Astrocyte (in vitro differentiated cells and primary cell): ENCODE results near the gene SHISA9. TPM values are rescaled to one million over a fixed set of nuclear protein-coding genes. Genes with fewer than 3 reads are reported as not detected.

Experiments
- DNase-seq: peaks from one replicate; pipeline ENCODE4 v3.0.0-alpha.2; 2010; ENCODE audit warnings: low read depth
- FAIRE-seq: peaks from 2 replicates; lab custom pipeline; 2011; peaks lifted over from hg19 to GRCh38; lab: Jason Lieb, UNC
- H2AFZ ChIP-seq: 2 replicates; pipeline ENCODE4 v1.6.0; 2012; ENCODE audit warnings: low read depth, low read length, inconsistent platforms
- H3K27ac ChIP-seq: 2 replicates; pipeline ENCODE4 v1.5.1; 2011; ENCODE audit warnings: low read depth, low read length, inconsistent platforms
- H3K27me3 ChIP-seq: 2 replicates; pipeline ENCODE4 v1.6.0; 2011; ENCODE audit warnings: low read length, inconsistent platforms; ENCODE audit not compliant: insufficient read depth
- H3K36me3 ChIP-seq: 2 replicates; pipeline ENCODE4 v1.5.1; 2011; ENCODE audit warnings: low read length, inconsistent platforms; ENCODE audit not compliant: insufficient read depth
- H3K4me1 ChIP-seq: 2 replicates; pipeline ENCODE4 v1.5.1; 2011; ENCODE audit warnings: low read length, inconsistent platforms; ENCODE audit not compliant: insufficient read depth
- H3K4me2 ChIP-seq: 2 replicates; pipeline ENCODE4 v1.6.0; 2012; ENCODE audit warnings: low read length, inconsistent platforms
- H3K4me3 ChIP-seq: 2 replicates; pipeline ENCODE4 v1.5.1; 2011; ENCODE audit warnings: low read depth, mild to moderate bottlenecking, low read length, inconsistent platforms; ENCODE audit not compliant: insufficient read depth
- H3K79me2 ChIP-seq: 2 replicates; pipeline ENCODE4 v1.6.0; 2012; ENCODE audit warnings: mild to moderate bottlenecking, low read length, inconsistent platforms; ENCODE audit not compliant: insufficient read depth
- H3K9ac ChIP-seq: 2 replicates; pipeline ENCODE4 v1.6.0; 2012; ENCODE audit warnings: mild to moderate bottlenecking, low read length, inconsistent platforms
- H3K9me3 ChIP-seq: 2 replicates; pipeline ENCODE4 v1.5.1; 2012; ENCODE audit warnings: low read depth, mild to moderate bottlenecking, low read length, inconsistent platforms; ENCODE audit not compliant: insufficient read depth
- H4K20me1 ChIP-seq: 2 replicates; pipeline ENCODE4 v1.6.0; 2012; ENCODE audit warnings: low read length, inconsistent platforms; ENCODE audit not compliant: insufficient read depth
- H3K27ac Mint-ChIP-seq: one replicate; pipeline ENCODE4 v1.8.0; 2021; ENCODE audit warnings: mild to moderate bottlenecking, mixed read lengths; ENCODE audit not compliant: unreplicated experiment
- H3K27me3 Mint-ChIP-seq: one replicate; pipeline ENCODE4 v1.8.0; 2021; ENCODE audit warnings: low read depth, mixed read lengths; ENCODE audit not compliant: unreplicated experiment
- H3K36me3 Mint-ChIP-seq: one replicate; pipeline ENCODE4 v1.8.0; 2021; ENCODE audit warnings: low read depth, mixed read lengths; ENCODE audit not compliant: unreplicated experiment
- H3K4me1 Mint-ChIP-seq: one replicate; pipeline ENCODE4 v1.8.0; 2021; ENCODE audit warnings: low read depth, mixed read lengths; ENCODE audit not compliant: unreplicated experiment
- H3K4me3 Mint-ChIP-seq: one replicate; pipeline ENCODE4 v1.8.0; 2021; ENCODE audit warnings: mild to moderate bottlenecking, moderate library complexity, mixed read lengths; ENCODE audit not compliant: unreplicated experiment
- H3K9me3 Mint-ChIP-seq: one replicate; pipeline ENCODE4 v1.8.0; 2021; ENCODE audit warnings: mild to moderate bottlenecking, mixed read lengths; ENCODE audit not compliant: unreplicated experiment
- CTCF ChIP-seq: IDR thresholded peaks from 2 replicates; pipeline ENCODE4 v1.5.1; 2011; ENCODE audit warnings: low read depth, mild to moderate bottlenecking, inconsistent platforms, low read length, moderate library complexity; ENCODE audit not compliant: insufficient read depth
- EZH2 ChIP-seq: IDR thresholded peaks from 2 replicates; pipeline ENCODE4 v1.6.1; 2012; ENCODE audit warnings: mild to moderate bottlenecking, low read length, inconsistent platforms; ENCODE audit not compliant: insufficient read depth
- total RNA-seq: library from RNA; stranded (reverse); gene quantifications from 2 replicates; pipeline ENCODE4 v1.2.1, GENCODE V29; 2021

The SHISA9 gene
- total RNA-seq, 1 donor from 2014 or later, result 73.0 TPM

- Mint-ChIP-seq H3K9me3 (no peaks in the 10 kb centered on the region), H3K4me3 (no peak overlapping the region), H3K36me3 (no peaks in the 10 kb centered on the region), H3K4me1 (no peaks in the 10 kb centered on the region), H3K27me3 (no peaks in the 10 kb centered on the region), H3K27ac (no peak overlapping the region)
- H2AFZ ChIP-seq, result no peak overlapping the region
- FAIRE-seq, result no peak
- no peak overlapping the region for H3K4me2 ChIP-seq
- TF ChIP-seq EZH2 (no peak), CTCF (no peak)
- no peak overlapping the region for H3K4me3 ChIP-seq
- H3K9me3 ChIP-seq, result no peaks in the 10 kb centered on the region
- no peak for DNase-seq
- H3K79me2 ChIP-seq, result no peaks in the 10 kb centered on the region
- no peaks in the 10 kb centered on the region for H3K4me1 ChIP-seq
- H3K9ac ChIP-seq, result no peak overlapping the region
- H4K20me1 ChIP-seq, result no peaks in the 10 kb centered on the region
- H3K27ac ChIP-seq, result no peak overlapping the region
- H3K36me3 ChIP-seq, result no peaks in the 10 kb centered on the region
- no peaks in the 10 kb centered on the region for H3K27me3 ChIP-seq
Observed at GRCh38 chr16:12998361-12999085, 97.1 kb downstream of the SHISA9 start.

- Mint-ChIP-seq H3K4me1 (no peaks in the 10 kb centered on the region), H3K27ac (no peak overlapping the region), H3K36me3 (no peaks in the 10 kb centered on the region), H3K9me3 (peaks cover 2% of the 10 kb centered on the region), H3K27me3 (no peaks in the 10 kb centered on the region), H3K4me3 (no peak overlapping the region)
- no peak overlapping the region for H2AFZ ChIP-seq
- no peaks in the 10 kb centered on the region for H4K20me1 ChIP-seq
- H3K4me3 ChIP-seq, result no peak overlapping the region
- no peaks in the 10 kb centered on the region for H3K4me1 ChIP-seq
- no peak overlapping the region for H3K27ac ChIP-seq
- DNase-seq, result no peak
- TF ChIP-seq CTCF (no peak), EZH2 (no peak)
- H3K79me2 ChIP-seq, result no peaks in the 10 kb centered on the region
- H3K36me3 ChIP-seq, result no peaks in the 10 kb centered on the region
- H3K9me3 ChIP-seq, result no peaks in the 10 kb centered on the region
- no peak overlapping the region for H3K9ac ChIP-seq
- FAIRE-seq, result no peak
- H3K4me2 ChIP-seq, result no peak overlapping the region
- no peaks in the 10 kb centered on the region for H3K27me3 ChIP-seq
Observed at GRCh38 chr16:12999368-12999767, 98.0 kb downstream of the SHISA9 start.

- Mint-ChIP-seq H3K27ac (no peak overlapping the region), H3K4me1 (peaks cover 3% of the 10 kb centered on the region), H3K4me3 (no peak overlapping the region), H3K36me3 (peaks cover 3% of the 10 kb centered on the region), H3K27me3 (no peaks in the 10 kb centered on the region), H3K9me3 (peaks cover 3% of the 10 kb centered on the region)
- H3K4me3 ChIP-seq, result no peak overlapping the region
- H3K27ac ChIP-seq, result no peak overlapping the region
- no peaks in the 10 kb centered on the region for H3K27me3 ChIP-seq
- H3K9me3 ChIP-seq, result no peaks in the 10 kb centered on the region
- FAIRE-seq, result no peak
- H2AFZ ChIP-seq, result no peak overlapping the region
- no peaks in the 10 kb centered on the region for H4K20me1 ChIP-seq
- DNase-seq, result no peak
- H3K4me1 ChIP-seq, result no peaks in the 10 kb centered on the region
- no peak overlapping the region for H3K4me2 ChIP-seq
- TF ChIP-seq CTCF (no peak), EZH2 (no peak)
- H3K36me3 ChIP-seq, result no peaks in the 10 kb centered on the region
- H3K79me2 ChIP-seq, result no peaks in the 10 kb centered on the region
- no peak overlapping the region for H3K9ac ChIP-seq
Observed at GRCh38 chr16:13005721-13006247, 104.4 kb downstream of the SHISA9 start.
